DOHH2 (cell line): ENCODE measurements around the gene NKX1-2.

Source experiments
- H3F3A ChIP-seq: fragments of 200-600 bp; sonication (generic), shearing (Covaris generic); 2 replicates; pipeline ENCODE4 v1.6.0; 2016; ENCODE audit warnings: antibody characterized with exemption, mild to moderate bottlenecking; ENCODE audit not compliant: control insufficient read depth, insufficient read depth
- H3K27ac ChIP-seq: fragments of 200-600 bp; sonication (generic); 2 replicates; pipeline ENCODE4 v1.5.1; 2014; ENCODE audit warnings: low read depth, mild to moderate bottlenecking, low read length, moderate library complexity
- H3K27me3 ChIP-seq: fragments of 200-600 bp; sonication (generic); 2 replicates; pipeline ENCODE4 v1.6.1; 2014; ENCODE audit warnings: mild to moderate bottlenecking, low read length, mixed read lengths; ENCODE audit not compliant: control insufficient read depth
- H3K36me3 ChIP-seq: fragments of 200-600 bp; sonication (generic); 2 replicates; pipeline ENCODE4 v1.6.1; 2014; ENCODE audit warnings: mild to moderate bottlenecking, low read length, moderate library complexity, mixed read lengths; ENCODE audit not compliant: control insufficient read depth
- H3K4me1 ChIP-seq: fragments of 200-600 bp; sonication (generic); 2 replicates; pipeline ENCODE4 v1.6.1; 2014; ENCODE audit warnings: mild to moderate bottlenecking, low read length, mixed read lengths; ENCODE audit not compliant: control insufficient read depth
- H3K4me2 ChIP-seq: fragments of 200-600 bp; sonication (generic); 2 replicates; pipeline ENCODE4 v1.6.0; 2014; ENCODE audit warnings: mild to moderate bottlenecking, low read length, moderate library complexity
- H3K4me3 ChIP-seq: fragments of 200-600 bp; sonication (generic); 2 replicates; pipeline ENCODE4 v1.5.1; 2014; ENCODE audit warnings: mild to moderate bottlenecking, low read length, mixed read lengths
- H3K79me2 ChIP-seq: fragments of 200-600 bp; sonication (generic); 2 replicates; pipeline ENCODE4 v1.6.1; 2014; ENCODE audit warnings: mild to moderate bottlenecking, low read length, mixed read lengths; ENCODE audit not compliant: control insufficient read depth
- H3K9me2 ChIP-seq: fragments of 200-600 bp; sonication (generic); replicated peaks from 2 replicates; pipeline ENCODE4 v1.6.1; 2014; ENCODE audit warnings: mild to moderate bottlenecking, low read length, mixed read lengths; ENCODE audit not compliant: control insufficient read depth
- H3K9me3 ChIP-seq: fragments of 200-600 bp; sonication (generic); 2 replicates; pipeline ENCODE4 v1.6.1; 2014; ENCODE audit warnings: antibody characterized with exemption, low read length, mixed read lengths; ENCODE audit not compliant: control insufficient read depth, insufficient read depth
- H4K20me1 ChIP-seq: fragments of 200-600 bp; sonication (generic); 2 replicates; pipeline ENCODE4 v1.6.0; 2014; ENCODE audit warnings: low read depth, mild to moderate bottlenecking, antibody characterized with exemption, low read length, moderate library complexity; ENCODE audit not compliant: control insufficient read depth, insufficient read depth
- EZH2phosphoT487 ChIP-seq: fragments of 200-600 bp; sonication (generic); IDR thresholded peaks from 2 replicates; pipeline ENCODE4 v1.6.1; 2017; ENCODE audit warnings: borderline replicate concordance, mild to moderate bottlenecking, antibody characterized with exemption, low read length, moderate library complexity, mixed read lengths
- TF ChIP-seq, protein P1 (sequence below): fragments of 200-600 bp; sonication (generic); IDR thresholded peaks from one replicate; pipeline ENCODE4 v1.5.1; 2014; ENCODE audit warnings: antibody characterized with exemption, mild to moderate bottlenecking, low read depth, low read length; ENCODE audit not compliant: poor library complexity, severe bottlenecking

The NKX1-2 gene

DNA sequence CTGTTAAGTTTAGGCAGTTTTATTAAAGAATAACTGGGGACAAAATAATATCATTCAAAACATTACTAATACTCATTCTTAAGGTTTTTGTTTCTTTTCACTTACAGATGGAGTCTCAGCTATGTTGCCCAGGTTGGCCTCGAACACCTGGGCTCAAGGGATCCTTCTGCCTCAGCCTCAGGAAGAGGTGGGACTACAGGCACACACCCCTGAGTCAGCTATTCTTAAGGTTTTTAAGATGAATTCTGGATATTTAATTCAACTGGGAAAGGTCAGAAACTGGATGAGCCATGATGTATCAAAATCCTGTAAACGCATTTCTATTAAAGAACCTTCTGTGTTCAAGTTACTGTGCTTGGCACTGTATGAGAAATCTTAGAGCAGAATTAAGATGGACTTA is 34.6 kb downstream of the NKX1-2 start:
- Histone ChIP-seq H3K27me3 (peaks cover 6% of the 10 kb centered on the region), H3K4me1 (peaks cover 11% of the 10 kb centered on the region), H3K4me2 (no peak overlapping the region), H3K9me2 (no peaks in the 10 kb centered on the region), H3K27ac (no peak overlapping the region), H3F3A (no peaks in the 10 kb centered on the region; the same call in 1 of the 2 replicates), H3K9me3 (no peaks in the 10 kb centered on the region), H3K4me3 (no peak overlapping the region), H3K36me3 (0 out of 2 replicates have a peak, but pooled peaks cover 3% of the 10 kb centered on the region), H4K20me1 (no peaks in the 10 kb centered on the region), H3K79me2 (peaks cover 31% of the 10 kb centered on the region)
- TF ChIP-seq, protein P1, sequence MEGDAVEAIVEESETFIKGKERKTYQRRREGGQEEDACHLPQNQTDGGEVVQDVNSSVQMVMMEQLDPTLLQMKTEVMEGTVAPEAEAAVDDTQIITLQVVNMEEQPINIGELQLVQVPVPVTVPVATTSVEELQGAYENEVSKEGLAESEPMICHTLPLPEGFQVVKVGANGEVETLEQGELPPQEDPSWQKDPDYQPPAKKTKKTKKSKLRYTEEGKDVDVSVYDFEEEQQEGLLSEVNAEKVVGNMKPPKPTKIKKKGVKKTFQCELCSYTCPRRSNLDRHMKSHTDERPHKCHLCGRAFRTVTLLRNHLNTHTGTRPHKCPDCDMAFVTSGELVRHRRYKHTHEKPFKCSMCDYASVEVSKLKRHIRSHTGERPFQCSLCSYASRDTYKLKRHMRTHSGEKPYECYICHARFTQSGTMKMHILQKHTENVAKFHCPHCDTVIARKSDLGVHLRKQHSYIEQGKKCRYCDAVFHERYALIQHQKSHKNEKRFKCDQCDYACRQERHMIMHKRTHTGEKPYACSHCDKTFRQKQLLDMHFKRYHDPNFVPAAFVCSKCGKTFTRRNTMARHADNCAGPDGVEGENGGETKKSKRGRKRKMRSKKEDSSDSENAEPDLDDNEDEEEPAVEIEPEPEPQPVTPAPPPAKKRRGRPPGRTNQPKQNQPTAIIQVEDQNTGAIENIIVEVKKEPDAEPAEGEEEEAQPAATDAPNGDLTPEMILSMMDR: no peak
- TF ChIP-seq EZH2phosphoT487: no peak

- no peaks in the 10 kb centered on the region for H3K9me2 ChIP-seq
- H3F3A ChIP-seq: no peaks in the 10 kb centered on the region; the same call in 1 of the 2 replicates
- no peak overlapping the region for H3K4me3 ChIP-seq
- H3K27ac ChIP-seq: no peak overlapping the region
- no peaks in the 10 kb centered on the region for H3K27me3 ChIP-seq
- no peaks in the 10 kb centered on the region for H4K20me1 ChIP-seq
- no peaks in the 10 kb centered on the region for H3K9me3 ChIP-seq
- TF ChIP-seq EZH2phosphoT487: no peak
- TF ChIP-seq, protein P1: no peak
- peaks cover 31% of the 10 kb centered on the region for H3K79me2 ChIP-seq
- H3K36me3 ChIP-seq: 0 out of 2 replicates have a peak, but pooled peaks cover 5% of the 10 kb centered on the region
- H3K4me1 ChIP-seq: peaks cover 7% of the 10 kb centered on the region
- H3K4me2 ChIP-seq: no peak overlapping the region
Observed at GRCh38 chr10:124414076-124414475, 35.8 kb downstream of the NKX1-2 start.

GRCh38 chr10:124409696-124410095 is 40.1 kb downstream of the NKX1-2 start:
- no peaks in the 10 kb centered on the region for H3F3A ChIP-seq
- H3K9me2 ChIP-seq: no peaks in the 10 kb centered on the region
- peaks cover 18% of the 10 kb centered on the region for H3K36me3 ChIP-seq
- no peak overlapping the region for H3K27ac ChIP-seq
- no peak for TF ChIP-seq EZH2phosphoT487
- TF ChIP-seq, protein P1: no peak
- no peaks in the 10 kb centered on the region for H3K27me3 ChIP-seq
- no peak overlapping the region for H3K4me2 ChIP-seq
- no peaks in the 10 kb centered on the region for H3K9me3 ChIP-seq
- H3K4me1 ChIP-seq: no peaks in the 10 kb centered on the region
- peaks cover 7% of the 10 kb centered on the region for H3K79me2 ChIP-seq
- H4K20me1 ChIP-seq: no peaks in the 10 kb centered on the region
- H3K4me3 ChIP-seq: no peak overlapping the region
